ENCODE data around the gene CFAP58. TPM values are rescaled to one million over a fixed set of nuclear protein-coding genes. Genes with fewer than 3 reads are reported as not detected.
A peak's percentile ranks its signal among the peaks of the same experiment; 100 is the strongest.

The CFAP58 gene
- total RNA-seq, 1 experiment from 2014 or later, result 0.20 TPM

DNA sequence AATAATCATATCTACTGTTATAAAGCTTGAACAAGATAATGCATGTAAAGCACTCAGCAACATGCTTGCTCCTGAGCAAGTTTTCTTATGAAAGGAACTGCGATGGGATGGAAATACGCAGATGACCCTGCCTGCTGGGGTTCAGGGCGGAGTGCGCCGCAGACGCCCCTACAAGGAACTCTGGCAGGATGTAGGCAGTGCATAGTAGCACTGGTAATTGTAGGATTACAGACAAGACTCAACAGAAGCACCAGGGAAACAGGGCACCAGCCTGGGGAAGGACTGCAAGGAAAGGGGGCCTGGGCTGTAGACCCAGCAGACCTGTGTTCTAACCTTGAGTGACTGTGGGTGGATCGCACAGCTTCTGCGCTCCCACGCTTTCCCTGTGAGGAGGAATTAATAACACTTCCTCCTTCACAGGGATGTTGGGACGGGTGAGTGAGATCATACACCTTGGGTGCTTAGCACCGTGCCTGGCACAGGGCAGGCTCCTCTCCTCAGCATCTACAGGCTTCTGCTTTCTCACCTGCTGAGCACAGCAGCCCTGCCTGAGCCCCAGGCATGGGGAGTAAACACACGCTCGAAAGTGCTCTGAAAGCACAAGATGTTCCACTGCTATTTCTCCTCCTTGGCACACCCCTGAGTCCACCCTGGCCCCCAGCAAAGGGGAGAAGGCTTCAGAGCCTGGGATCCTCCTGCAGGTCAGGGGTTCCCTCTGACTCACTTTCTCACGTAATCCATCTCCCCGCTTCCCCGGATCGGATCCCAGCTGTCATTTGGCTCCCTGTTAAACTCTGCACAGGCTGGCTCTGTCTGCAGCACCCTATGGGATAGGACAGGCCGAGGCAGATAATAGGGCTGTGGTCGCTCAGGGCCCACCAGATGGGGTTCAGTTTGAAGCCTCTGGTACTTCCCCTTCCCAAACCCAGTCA is 34.6 kb upstream of the CFAP58 start:
- no peaks in the 10 kb centered on the region for H3K9me3 ChIP-seq
- DNase-seq, result no peak
- no peaks in the 10 kb centered on the region for H3K27me3 ChIP-seq
- no peak overlapping the region for H3K4me3 ChIP-seq
- H3K36me3 ChIP-seq, result peaks cover 52% of the 10 kb centered on the region

DNA sequence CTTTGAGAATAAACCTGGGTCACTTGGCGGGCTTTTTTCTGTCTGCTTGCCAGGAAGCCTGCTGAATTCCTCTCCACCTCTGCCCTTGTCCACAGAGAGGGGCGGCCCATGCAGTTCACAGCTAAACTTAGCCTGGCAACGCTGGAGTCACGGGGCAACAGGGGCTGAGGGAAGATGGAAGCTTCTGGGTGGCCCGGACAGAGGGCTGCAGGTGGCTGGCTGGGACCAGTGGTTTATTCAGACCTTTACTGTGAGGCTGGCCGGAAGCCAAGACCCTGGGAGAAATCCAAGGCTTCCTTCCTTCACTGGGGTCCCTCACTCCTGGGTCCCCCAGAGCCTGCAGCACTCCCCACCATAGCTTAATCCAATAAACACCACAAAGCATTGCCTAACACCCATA is 32.4 kb upstream of the CFAP58 start:
- no peak for DNase-seq
- no peaks in the 10 kb centered on the region for H3K27me3 ChIP-seq
- peaks cover 43% of the 10 kb centered on the region for H3K36me3 ChIP-seq
- no peak overlapping the region for H3K4me3 ChIP-seq
- no peaks in the 10 kb centered on the region for H3K9me3 ChIP-seq

DNA sequence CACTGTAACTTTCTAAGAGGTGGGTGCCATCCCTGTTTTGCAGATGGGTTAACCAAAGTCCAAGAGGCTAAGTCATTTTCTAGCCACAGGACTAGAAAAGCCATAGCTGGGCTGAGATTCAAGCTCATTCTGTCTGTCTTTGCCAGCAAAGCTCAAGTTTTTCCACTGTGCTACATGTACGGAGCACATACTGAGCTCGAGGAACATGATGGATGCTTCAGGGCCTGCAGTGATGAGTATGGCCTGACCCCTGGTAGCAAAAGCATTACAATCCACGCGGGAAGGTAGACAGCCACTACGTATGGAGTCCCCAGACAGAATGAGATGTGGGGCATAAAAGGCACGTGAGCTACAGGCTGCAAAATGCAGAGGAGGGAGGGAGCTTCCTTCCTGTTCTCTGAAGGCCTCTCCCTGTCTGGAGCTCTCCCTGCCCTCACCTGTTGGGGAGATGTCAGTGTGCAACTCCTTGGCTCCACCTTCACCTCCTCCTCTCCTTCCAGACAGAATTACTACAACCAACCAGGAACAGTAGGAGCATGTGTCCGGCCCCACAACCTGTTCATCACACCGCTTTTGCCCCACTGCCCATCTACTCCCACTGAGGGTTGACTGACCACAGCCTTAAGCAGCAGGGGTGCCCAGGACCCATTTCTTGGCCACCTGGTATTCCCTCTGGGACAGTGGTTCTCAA is 31.8 kb upstream of the CFAP58 start:
- no peak for DNase-seq
- no peaks in the 10 kb centered on the region for H3K27me3 ChIP-seq
- no peaks in the 10 kb centered on the region for H3K9me3 ChIP-seq
- no peak overlapping the region for H3K4me3 ChIP-seq
- H3K36me3 ChIP-seq, result peaks cover 42% of the 10 kb centered on the region

DNA sequence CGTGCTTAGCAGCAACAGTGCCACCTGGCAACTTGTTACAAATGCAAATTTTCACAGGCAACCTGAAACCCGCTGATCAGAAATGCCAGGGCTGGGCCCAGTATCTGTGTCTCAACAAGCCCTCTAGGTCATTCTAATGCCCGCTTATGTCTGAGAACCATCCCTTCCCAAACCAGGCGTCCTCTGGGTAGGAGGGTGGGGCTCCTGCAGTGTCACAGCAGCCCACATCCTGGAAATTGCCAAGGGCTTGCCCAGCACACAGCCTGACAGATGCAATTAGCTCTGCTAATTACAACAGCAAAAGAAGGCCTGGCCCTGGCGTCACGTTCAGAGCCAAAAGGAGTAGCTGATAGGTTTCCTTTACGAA is 31.2 kb upstream of the CFAP58 start:
- peaks cover 42% of the 10 kb centered on the region for H3K36me3 ChIP-seq
- no peaks in the 10 kb centered on the region for H3K9me3 ChIP-seq
- no peak for DNase-seq
- no peaks in the 10 kb centered on the region for H3K27me3 ChIP-seq
- H3K4me3 ChIP-seq, result no peak overlapping the region

DNA sequence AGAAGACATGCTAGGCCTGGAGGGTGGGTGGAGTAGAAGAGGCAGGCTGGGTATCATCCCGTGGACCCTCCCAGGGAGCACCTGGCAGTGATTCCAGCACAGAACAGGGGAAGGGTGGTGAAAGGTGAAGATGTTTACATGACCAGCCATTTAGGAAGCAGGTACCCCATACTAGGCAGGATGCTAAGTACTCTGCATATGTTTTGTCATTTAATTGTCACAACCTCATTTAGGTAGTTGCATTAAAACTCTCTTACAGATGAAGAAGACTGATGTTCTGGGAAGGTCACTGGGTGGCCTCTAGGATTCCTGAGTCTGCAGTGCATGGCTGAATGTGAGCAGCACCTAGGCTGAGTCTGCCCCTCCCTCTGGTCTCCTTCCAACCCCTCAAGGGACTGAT is 30.5 kb upstream of the CFAP58 start:
- Histone ChIP-seq H3K9me3 (no peaks in the 10 kb centered on the region), H3K27me3 (no peaks in the 10 kb centered on the region), H3K4me3 (no peak overlapping the region), H3K36me3 (peaks cover 43% of the 10 kb centered on the region)
- DNase-seq, result no peak

DNA sequence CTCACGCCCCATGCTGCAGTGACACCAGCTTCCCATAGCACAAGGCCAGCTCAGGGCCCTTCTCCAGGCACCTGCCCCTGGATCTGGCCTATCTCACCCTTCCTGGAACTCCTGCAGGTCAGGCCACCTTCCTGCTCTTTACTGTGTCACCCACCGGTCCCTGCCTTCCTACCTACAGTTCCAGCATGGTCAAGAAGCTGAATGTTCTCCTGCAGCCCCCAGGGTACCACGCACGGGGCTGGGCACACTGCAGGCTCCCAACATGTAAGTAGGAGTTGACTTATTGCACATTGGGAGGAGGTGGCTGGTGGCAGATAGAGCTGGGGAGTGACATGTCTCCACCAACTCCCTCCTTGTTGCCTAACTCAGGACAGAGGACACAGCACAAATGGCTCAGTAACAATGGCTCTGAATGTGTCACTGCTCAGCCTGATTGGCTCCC is 29.9 kb upstream of the CFAP58 start:
- DNase-seq, result no peak
- peaks cover 43% of the 10 kb centered on the region for H3K36me3 ChIP-seq
- no peak overlapping the region for H3K4me3 ChIP-seq
- no peaks in the 10 kb centered on the region for H3K27me3 ChIP-seq
- no peaks in the 10 kb centered on the region for H3K9me3 ChIP-seq

DNA sequence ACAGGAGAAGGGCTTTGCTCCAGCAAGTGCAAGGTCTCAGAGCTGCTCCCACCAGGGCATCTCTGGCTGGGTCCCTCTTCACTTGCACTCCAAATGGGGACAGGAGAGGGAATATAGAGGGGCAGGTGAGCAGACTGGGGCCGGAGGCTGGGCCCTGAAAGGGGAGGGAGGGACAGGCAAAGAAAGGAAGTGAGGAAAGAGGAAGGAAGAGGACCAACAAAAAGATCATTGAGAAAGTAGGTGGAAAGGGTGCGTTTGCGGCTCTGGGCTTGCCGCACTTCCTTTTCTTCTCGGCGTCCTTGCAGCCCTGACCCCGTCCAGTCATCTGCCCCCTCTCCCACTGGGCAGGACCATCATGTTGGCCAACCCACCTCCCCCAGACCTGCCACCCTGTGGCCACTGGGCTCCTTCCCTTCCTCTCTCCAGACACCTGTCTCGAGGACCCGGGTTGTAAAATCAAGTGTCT is 29.4 kb upstream of the CFAP58 start:
- Histone ChIP-seq H3K36me3 (peaks cover 43% of the 10 kb centered on the region), H3K27me3 (no peaks in the 10 kb centered on the region), H3K9me3 (no peaks in the 10 kb centered on the region), H3K4me3 (no peak overlapping the region)
- DNase-seq, result no peak

DNA sequence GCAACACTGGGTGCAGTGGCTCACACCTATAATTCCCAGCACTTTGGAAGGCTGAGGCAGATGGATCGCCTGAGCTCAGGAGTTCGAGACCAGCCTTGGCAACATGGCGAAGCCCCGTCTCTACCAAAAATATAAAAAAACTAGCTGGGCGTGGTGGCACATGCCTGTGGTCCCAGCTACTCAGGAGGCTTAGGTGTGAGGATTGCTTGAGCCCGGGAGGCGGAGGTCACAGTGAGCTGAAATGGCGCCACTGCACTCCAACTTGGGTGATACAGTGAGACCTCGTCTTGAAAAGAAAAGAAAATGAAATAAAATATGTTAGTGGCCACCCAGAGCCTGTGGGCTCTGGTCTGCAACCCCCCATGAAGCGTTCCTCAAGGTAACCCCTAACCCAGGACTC is 28.7 kb upstream of the CFAP58 start:
- DNase-seq, result no peak
- H3K27me3 ChIP-seq, result no peaks in the 10 kb centered on the region
- no peaks in the 10 kb centered on the region for H3K9me3 ChIP-seq
- H3K4me3 ChIP-seq, result no peak overlapping the region
- H3K36me3 ChIP-seq, result peaks cover 43% of the 10 kb centered on the region

DNA sequence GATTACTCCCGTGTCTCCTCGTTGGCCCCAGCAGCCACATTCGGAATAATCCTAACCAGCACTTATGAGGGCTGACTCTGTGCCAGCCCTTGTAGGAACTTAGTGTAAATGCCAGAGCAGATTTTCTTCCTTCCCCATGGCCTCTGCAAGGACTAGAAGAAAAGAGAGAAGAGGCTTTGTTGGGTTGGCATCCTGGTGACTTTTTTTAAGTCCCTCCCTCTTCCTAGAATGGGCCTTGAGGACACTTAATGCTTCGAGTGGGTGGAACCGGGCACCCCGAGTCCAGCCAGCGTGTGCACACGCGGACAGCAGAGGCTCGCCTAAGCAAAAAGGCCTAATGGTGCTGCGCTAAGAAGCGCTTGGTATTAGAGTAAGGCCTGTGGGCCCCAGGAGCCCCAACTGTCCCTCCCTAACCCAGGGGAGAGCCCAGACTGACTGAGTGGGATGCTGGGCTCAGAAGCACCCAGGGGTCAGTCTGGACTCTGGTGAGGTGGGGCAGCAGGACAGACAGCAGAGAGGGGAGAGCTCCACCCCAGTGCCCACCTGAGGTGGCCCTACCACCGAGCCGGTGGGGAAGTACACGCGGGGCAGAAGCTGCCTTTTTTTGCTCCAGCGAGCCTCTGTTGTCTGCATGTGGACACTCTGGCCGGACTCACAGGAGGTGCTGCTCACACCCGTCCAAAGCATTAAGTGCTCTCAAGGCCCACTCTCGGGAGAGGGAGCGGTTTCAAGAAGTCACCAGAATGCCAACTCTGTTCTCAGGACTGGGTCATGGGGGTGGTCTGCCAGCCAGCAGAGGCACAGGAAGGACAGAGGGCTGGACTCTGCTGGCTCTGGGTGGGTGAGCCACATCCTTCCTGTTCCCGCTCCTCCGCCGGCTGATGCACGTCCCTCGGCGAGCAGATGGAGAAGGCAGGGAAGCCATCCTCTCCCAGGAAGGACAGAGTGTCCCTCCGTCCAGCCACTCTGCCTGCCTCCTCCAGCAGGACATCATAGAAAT is 27.9 kb upstream of the CFAP58 start:
- Histone ChIP-seq H3K27me3 (no peaks in the 10 kb centered on the region), H3K4me3 (no peak overlapping the region), H3K36me3 (peaks cover 43% of the 10 kb centered on the region), H3K9me3 (no peaks in the 10 kb centered on the region)
- DNase-seq, result no peak

DNA sequence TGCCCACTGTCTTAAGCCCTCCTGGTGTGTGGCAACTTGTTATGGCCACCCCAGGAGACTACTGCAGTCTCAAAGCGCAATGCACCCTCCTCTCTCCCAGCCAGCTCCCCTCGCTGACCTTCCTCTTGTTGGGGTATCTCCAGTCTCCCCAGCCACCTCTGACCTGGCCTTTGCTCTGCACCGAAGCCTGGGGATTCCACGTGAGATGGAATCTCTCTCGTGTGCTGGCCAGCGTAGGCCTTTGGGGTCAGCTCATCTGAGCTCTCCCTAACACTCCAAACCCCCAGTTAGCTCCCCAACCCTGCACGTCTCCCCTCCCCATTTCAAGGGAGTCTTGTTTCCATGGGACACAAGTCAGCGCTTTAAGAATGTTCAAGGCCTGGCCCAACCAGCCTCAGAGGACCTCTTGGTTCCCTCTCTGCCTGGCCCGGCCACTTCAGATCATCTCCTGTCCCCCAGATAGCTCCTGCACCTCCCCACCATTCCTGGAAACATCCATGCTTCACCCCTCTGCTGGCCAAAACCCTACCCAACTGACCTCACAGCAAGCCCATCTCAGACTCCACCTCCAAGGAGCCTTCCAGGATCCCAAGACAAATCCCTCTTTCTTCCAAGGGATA is 26.5 kb upstream of the CFAP58 start:
- no peak for DNase-seq
- H3K4me3 ChIP-seq, result no peak overlapping the region
- no peaks in the 10 kb centered on the region for H3K9me3 ChIP-seq
- no peaks in the 10 kb centered on the region for H3K27me3 ChIP-seq
- peaks cover 38% of the 10 kb centered on the region for H3K36me3 ChIP-seq

DNA sequence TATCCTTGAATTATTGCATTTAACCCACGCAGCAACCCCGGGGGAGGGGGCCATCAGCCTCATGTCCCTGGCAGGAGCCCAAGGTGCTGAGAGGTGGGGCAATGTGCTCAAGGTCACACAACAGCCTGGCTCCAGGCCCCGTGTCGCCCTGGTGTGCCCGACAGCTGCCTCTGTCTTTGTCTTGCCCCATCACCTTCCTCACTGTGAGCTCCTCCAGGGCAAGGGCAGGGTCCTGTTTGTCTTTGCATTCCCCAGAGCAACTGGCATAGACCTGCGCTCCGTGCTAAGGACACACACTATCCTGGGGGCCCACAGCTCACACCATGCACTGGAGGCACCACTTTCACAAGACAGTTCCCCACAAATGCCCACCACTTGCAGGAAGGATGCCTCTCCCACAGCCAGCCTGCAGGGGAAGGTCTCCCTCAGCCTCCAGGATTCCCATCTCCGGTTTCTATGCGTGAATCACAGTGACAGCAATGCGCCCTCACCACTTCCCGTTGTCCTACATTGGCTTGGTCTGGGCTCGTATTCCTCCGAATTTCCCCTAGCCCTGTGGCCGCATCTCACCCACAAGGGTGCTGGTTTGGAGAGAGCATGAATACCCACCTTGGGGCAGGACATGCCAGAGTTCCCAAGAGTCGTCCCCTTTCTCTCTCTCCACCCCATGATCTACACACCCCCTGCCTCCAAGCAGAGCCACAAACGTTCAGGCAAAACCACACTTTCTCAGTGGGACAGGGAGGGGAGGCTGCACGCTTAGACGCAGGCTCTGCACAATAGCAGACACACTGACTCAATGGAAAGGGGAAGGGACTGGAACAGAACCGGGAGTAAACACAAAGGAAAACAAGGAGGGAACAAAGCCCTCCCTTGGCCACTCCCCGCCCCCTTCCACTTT is 25.6 kb upstream of the CFAP58 start:
- Histone ChIP-seq H3K4me3 (peak overlapping the region; percentile 13), H3K27me3 (no peaks in the 10 kb centered on the region), H3K9me3 (no peaks in the 10 kb centered on the region)

DNA sequence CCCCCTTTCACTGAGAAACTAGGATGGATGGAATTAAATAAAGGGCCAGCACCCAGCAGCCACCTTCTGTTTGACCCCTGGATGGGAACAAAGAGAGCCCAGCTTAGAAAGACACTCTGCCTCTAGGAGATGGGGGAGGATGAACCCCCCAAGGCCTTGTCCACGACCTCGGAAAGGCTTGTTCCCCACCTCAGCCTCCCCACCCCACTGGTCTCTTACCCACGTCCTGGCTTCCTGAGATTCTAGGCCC is 25.1 kb upstream of the CFAP58 start:
- peak overlapping the region; percentile 13 for H3K4me3 ChIP-seq

More for the DNA sequence above, 25.6 kb upstream of the CFAP58 start:
- DNase-seq, result peak; percentile 69
- peaks cover 37% of the 10 kb centered on the region for H3K36me3 ChIP-seq

DNA sequence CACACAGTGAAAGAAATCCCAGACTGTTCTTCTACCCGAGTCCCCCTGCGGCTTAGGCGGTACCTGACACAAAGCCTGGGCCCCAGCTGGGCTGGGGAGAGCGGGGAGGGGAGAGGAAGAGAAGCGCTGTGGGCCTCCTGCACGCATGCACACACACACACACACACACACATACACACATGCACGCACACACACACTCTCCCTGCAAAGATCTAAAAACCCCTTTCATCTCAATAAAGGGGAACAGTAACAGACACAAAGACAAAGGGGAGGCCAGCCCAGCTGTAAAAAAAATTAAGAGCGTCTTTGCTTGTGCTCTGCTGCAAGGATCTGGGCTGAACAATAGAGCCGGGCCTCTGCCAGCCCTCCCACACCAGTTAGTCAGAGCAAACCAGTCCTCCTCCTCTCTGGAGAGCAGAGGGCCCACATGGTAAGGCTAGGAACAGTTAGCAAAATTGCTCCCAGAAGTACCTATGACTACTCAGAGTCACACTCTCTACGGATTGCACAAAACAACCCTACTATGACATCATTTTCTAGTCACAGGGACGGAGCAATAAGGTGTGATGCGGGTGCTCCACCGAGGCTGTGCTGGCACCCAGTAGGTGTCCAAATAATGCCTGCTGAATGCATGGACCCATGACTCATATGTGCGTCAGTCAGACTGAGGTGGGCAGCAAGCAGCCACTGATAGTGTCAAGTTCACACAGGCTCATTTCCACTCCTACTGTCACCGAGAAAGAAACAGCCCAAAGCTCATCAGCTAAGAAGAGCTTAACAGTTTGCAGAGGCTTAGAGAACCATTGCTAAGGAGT is 24.5 kb upstream of the CFAP58 start:
- Histone ChIP-seq H3K36me3 (peaks cover 35% of the 10 kb centered on the region), H3K4me3 (peak overlapping the region; percentile 13), H3K9me3 (no peaks in the 10 kb centered on the region), H3K27me3 (no peaks in the 10 kb centered on the region)
- DNase-seq, result peak; percentile 95

More for the DNA sequence above, 25.1 kb upstream of the CFAP58 start:
- DNase-seq, result no peak
- Histone ChIP-seq H3K36me3 (peaks cover 35% of the 10 kb centered on the region), H3K9me3 (no peaks in the 10 kb centered on the region), H3K27me3 (no peaks in the 10 kb centered on the region)

DNA sequence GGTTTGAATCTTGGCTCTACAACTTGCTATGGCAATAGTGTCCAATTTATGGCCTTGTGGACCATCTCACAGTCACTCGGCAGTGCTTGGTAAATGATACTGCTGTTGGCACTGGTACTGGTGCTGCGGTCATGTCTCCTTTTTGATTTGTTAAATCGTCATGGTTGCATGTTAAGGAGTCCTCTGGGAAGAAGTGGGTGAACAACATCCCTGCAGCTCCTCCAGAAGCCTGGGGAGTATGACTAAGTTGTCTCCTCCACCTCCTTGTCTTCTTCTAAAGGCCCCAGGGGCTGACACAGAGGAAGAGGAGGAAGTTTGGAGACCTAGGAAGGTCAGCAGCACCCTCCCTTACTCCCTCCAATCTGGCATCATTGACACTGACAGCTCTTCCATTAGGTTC is 23.9 kb upstream of the CFAP58 start:
- H3K4me3 ChIP-seq, result no peak overlapping the region

More for the DNA sequence above, 23.9 kb upstream of the CFAP58 start:
- H3K27me3 ChIP-seq, result no peaks in the 10 kb centered on the region
- H3K9me3 ChIP-seq, result no peaks in the 10 kb centered on the region
- peaks cover 40% of the 10 kb centered on the region for H3K36me3 ChIP-seq
- DNase-seq, result peak; percentile 89
